Tibial artery (tissue), 4 donors: ENCODE data around the gene EFCAB6.

ENCODE experiments used
- DNase-seq, 2 donors: peaks; one replicate each; pipeline ENCODE4 v3.0.0-alpha.2; 2019
- H3K27ac ChIP-seq, 2 donors: fragments of 200-600 bp; sonication (generic) in 1 of 2; 1 replicate in 1 of 2; 2 replicates in 1 of 2; pipeline ENCODE4 v1.5.1; 2018 to 2019; ENCODE audit warnings: mild to moderate bottlenecking in 1 of 2
- H3K27me3 ChIP-seq, 2 donors: fragments of 200-600 bp; sonication (generic) in 1 of 2; one replicate each; pipeline versions ENCODE4 v1.5.1 to v1.6.0; 2016 to 2019
- H3K36me3 ChIP-seq, 3 donors: fragments of 200-600 bp; sonication (generic) in 2 of 3; one replicate each; pipeline ENCODE4 v1.5.1; 2016 to 2019; ENCODE audit warnings: mild to moderate bottlenecking in 2 of 3
- H3K4me1 ChIP-seq, 4 donors: fragments of 200-600 bp; sonication (generic) in 2 of 4; 1 replicate in 3 of 4; 2 replicates in 1 of 4; pipeline ENCODE4 v1.5.1; 2016 to 2019
- H3K4me3 ChIP-seq, 2 donors: fragments of 200-600 bp; sonication (generic) in 1 of 2; 1 replicate in 1 of 2; 2 replicates in 1 of 2; pipeline ENCODE4 v1.5.1; 2018 to 2019; ENCODE audit warnings: mild to moderate bottlenecking in 2 of 2
- H3K9me3 ChIP-seq, 3 donors: fragments of 200-600 bp; sonication (generic) in 1 of 3; one replicate each; pipeline ENCODE4 v1.5.1; 2016 to 2019
- CTCF ChIP-seq, 2 experiments: fragments of 200-600 bp in 1 of 2; fragments of 450-650 bp in 1 of 2; IDR thresholded peaks; one replicate each; pipeline ENCODE4 v1.5.1; 2017 to 2019; ENCODE audit warnings: antibody characterized with exemption in 2 of 2, mild to moderate bottlenecking in 1 of 2, moderate library complexity in 1 of 2
- intact Hi-C: fragments of 100-400 bp; cut with DNase I; formaldehyde crosslinking; loops from one replicate; pipeline ENCODE4 v1.15.0; 2023; ENCODE audit warnings: low total_unique reads

The EFCAB6 gene

GRCh38 chr22:43693249-43693648, 118.9 kb downstream of the EFCAB6 start:
- intact Hi-C loops = no loop called here
- Histone ChIP-seq H3K4me1 (no peaks in the 10 kb centered on the region), H3K27me3 (no peaks in the 10 kb centered on the region), H3K4me3 (no peak overlapping the region), H3K9me3 (no peaks in the 10 kb centered on the region), H3K27ac (no peak overlapping the region), H3K36me3 (no peaks in the 10 kb centered on the region)
- TF ChIP-seq CTCF (IDR thresholded peaks at IDR 0.05) = no peak
- DNase-seq = no peak

DNA sequence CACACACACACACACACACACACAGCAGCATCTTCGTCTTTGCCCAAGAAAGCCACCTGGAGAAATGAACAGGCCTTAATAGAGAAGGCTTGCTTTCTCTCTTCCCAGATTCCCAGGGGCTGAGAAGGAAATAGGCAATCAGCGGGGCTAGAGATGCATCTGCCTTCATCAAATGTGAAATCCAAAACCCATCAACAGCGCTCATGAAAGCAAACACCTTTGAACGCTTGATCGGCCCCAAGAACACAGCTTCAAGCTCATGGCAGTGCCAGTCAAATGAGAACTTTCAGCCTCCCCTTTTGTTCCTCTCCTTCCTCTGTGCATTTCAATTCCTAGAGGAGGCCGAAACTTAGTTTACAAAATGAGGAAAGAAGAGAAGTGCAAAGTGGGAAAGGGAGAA, 122.7 kb downstream of the EFCAB6 start:
- Histone ChIP-seq H3K9me3 (no peaks in the 10 kb centered on the region), H3K4me3 (no peak overlapping the region), H3K27me3 (no peaks in the 10 kb centered on the region), H3K36me3 (no peaks in the 10 kb centered on the region), H3K27ac (no peak overlapping the region), H3K4me1 (no peaks in the 10 kb centered on the region)
- intact Hi-C loops = no loop called here
- TF ChIP-seq CTCF (IDR thresholded peaks at IDR 0.05) = no peak
- no peak for DNase-seq

DNA sequence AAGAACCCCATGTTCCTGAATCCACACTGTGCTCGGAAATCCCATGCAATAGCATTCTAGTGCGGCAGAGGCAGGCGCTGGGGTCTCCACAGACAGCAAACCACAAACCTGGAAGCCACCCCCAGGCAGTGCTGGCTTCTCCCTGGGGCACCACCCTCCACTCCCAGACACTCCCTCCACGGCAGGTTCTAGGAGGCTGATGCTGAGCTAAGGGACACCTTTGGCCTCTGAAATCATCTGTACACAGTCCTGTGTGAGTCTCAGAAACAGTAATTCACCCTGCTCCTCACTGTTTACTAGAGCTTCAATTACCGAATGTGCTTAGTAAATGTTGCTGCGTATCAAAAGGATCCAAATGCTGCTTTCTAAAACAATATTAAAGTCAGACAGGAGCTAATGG, 129.3 kb downstream of the EFCAB6 start:
- no peaks in the 10 kb centered on the region for H3K36me3 ChIP-seq
- H3K9me3 ChIP-seq = peaks cover 0 to 4% (median 0%) of the 10 kb centered on the region in 3 donors
- DNase-seq = no peak
- intact Hi-C loops = no loop called here
- H3K27ac ChIP-seq = no peak overlapping the region
- H3K4me1 ChIP-seq = no peaks in the 10 kb centered on the region
- no peaks in the 10 kb centered on the region for H3K27me3 ChIP-seq
- no peak for TF ChIP-seq CTCF (IDR thresholded peaks at IDR 0.05)
- no peak overlapping the region for H3K4me3 ChIP-seq

- H3K9me3 ChIP-seq = peaks cover 0 to 4% (median 0%) of the 10 kb centered on the region in 3 donors
- TF ChIP-seq CTCF (IDR thresholded peaks at IDR 0.05) = no peak
- no peaks in the 10 kb centered on the region for H3K27me3 ChIP-seq
- intact Hi-C loops = no loop called here
- no peaks in the 10 kb centered on the region for H3K4me1 ChIP-seq
- no peak overlapping the region for H3K27ac ChIP-seq
- no peaks in the 10 kb centered on the region for H3K36me3 ChIP-seq
- H3K4me3 ChIP-seq = no peak overlapping the region
- DNase-seq = no peak
These were observed 130.3 kb downstream of the EFCAB6 start for GRCh38 chr22:43681731-43682360.

GRCh38 chr22:43670513-43670912, 141.6 kb downstream of the EFCAB6 start:
- Histone ChIP-seq H3K9me3 (no peaks in the 10 kb centered on the region), H3K27me3 (no peaks in the 10 kb centered on the region), H3K36me3 (no peaks in the 10 kb centered on the region), H3K4me3 (no peak overlapping the region), H3K27ac (no peak overlapping the region), H3K4me1 (no peaks in the 10 kb centered on the region)
- TF ChIP-seq CTCF (IDR thresholded peaks at IDR 0.05) = no peak
- no peak for DNase-seq
- intact Hi-C loops = no loop called here

GRCh38 chr22:43669190-43669589, 142.9 kb downstream of the EFCAB6 start:
- Histone ChIP-seq H3K27me3 (no peaks in the 10 kb centered on the region), H3K9me3 (no peaks in the 10 kb centered on the region), H3K36me3 (no peaks in the 10 kb centered on the region), H3K4me3 (no peak overlapping the region), H3K27ac (no peak overlapping the region), H3K4me1 (no peaks in the 10 kb centered on the region)
- DNase-seq = no peak
- intact Hi-C loops = no loop called here
- TF ChIP-seq CTCF (IDR thresholded peaks at IDR 0.05) = no peak
